Activated CD4-positive, alpha-beta T cell treated with anti-CD3 and anti-CD28 coated beads for 36 hours (primary cell): ENCODE results near the gene ENAH. TPM values are rescaled to one million over a fixed set of nuclear protein-coding genes. Genes with fewer than 3 reads are reported as not detected.
A peak's percentile ranks its signal among the peaks of the same experiment; 100 is the strongest.

Experiments used
- ATAC-seq: fragments of 200-7000 bp; cut with Tn5 transposase; one replicate; pipeline ENCODE4 v1.10.0; 2021; ENCODE audit warnings: mild to moderate bottlenecking, moderate library complexity
- CTCF ChIA-PET: fragments of 350-600 bp; sonication (Branson Sonifier 250); formaldehyde crosslinking; loops from one replicate; lab custom pipeline; 2021; ENCODE audit warnings: antibody characterized with exemption; lab: Charles Lee
- POLR2A ChIA-PET: fragments of 350-600 bp; sonication (Branson Sonifier 250); formaldehyde crosslinking; loops from one replicate; lab custom pipeline; 2021; ENCODE audit warnings: antibody characterized with exemption, inconsistent platforms; lab: Charles Lee
- DNase-seq: peaks from one replicate; pipeline ENCODE4 v3.0.0-alpha.2; 2020
- H3K27ac Mint-ChIP-seq: one replicate; pipeline ENCODE4 v1.8.0; 2021; ENCODE audit warnings: mixed read lengths
- H3K27me3 Mint-ChIP-seq: one replicate; pipeline ENCODE4 v1.8.0; 2021; ENCODE audit warnings: mixed read lengths
- H3K36me3 Mint-ChIP-seq: one replicate; pipeline ENCODE4 v1.8.0; 2021; ENCODE audit warnings: low read depth, mixed read lengths
- H3K4me1 Mint-ChIP-seq: one replicate; pipeline ENCODE4 v1.8.0; 2021; ENCODE audit warnings: mixed read lengths
- H3K4me3 Mint-ChIP-seq: one replicate; pipeline ENCODE4 v1.8.0; 2021; ENCODE audit warnings: mild to moderate bottlenecking, moderate library complexity, mixed read lengths
- H3K9me3 Mint-ChIP-seq: one replicate; pipeline ENCODE4 v1.8.0; 2021; ENCODE audit warnings: low read depth, mixed read lengths
- intact Hi-C, 2 experiments: fragments of 100-400 bp; cut with DNase I in 1 of 2; cut with micrococcal nuclease in 1 of 2; formaldehyde crosslinking; loops; one replicate each; pipeline versions ENCODE4 v1.14.2 to v1.15.1; 2022 to 2024; cut with DNase I, micrococcal nuclease
- total RNA-seq, 2 experiments: library from RNA; stranded (reverse); gene quantifications; one replicate each; pipeline ENCODE4 v1.2.3, GENCODE V29; 2021

ENAH gene
- total RNA-seq, 2 experiments from 2014 or later, result 0.62 to 0.81 TPM

GRCh38 chr1:225460737-225461532 lies 192.0 kb downstream of the ENAH start:
- H3K4me3 Mint-ChIP-seq, result no peak overlapping the region
- CTCF ChIA-PET, result interaction anchor here (0.6 to 2.5 kb wide), 8 partner anchors 13 to 527 kb away, joined by 3 to 14 read pairs (median 4); no protein-coding TSS in a partner anchor
- H3K4me1 Mint-ChIP-seq, result peaks cover 32% of the 10 kb centered on the region
- DNase-seq (peak; percentile 75), ATAC-seq (peak; percentile 95)
- peak overlapping the region; percentile 78 for H3K27ac Mint-ChIP-seq
- no peaks in the 10 kb centered on the region for H3K36me3 Mint-ChIP-seq
- no peaks in the 10 kb centered on the region for H3K27me3 Mint-ChIP-seq
- H3K9me3 Mint-ChIP-seq, result no peaks in the 10 kb centered on the region
- intact Hi-C loops, result no loop called here
- POLR2A ChIA-PET, result interaction anchor here (0.5 to 1.5 kb wide), 5 partner anchors 16 to 413 kb away, joined by 3 to 8 read pairs (median 6); no protein-coding TSS in a partner anchor

- H3K27ac Mint-ChIP-seq, result peak overlapping the region; percentile 78
- DNase-seq (peak; percentile 11), ATAC-seq (peak; percentile 30)
- no peaks in the 10 kb centered on the region for H3K36me3 Mint-ChIP-seq
- ChIA-PET POLR2A (interaction anchor here (0.6 to 1.5 kb wide), 4 partner anchors 16 to 413 kb away, joined by 3 to 8 read pairs (median 6); no protein-coding TSS in a partner anchor), CTCF (interaction anchor here (0.6 to 2.5 kb wide), 7 partner anchors 14 to 527 kb away, joined by 3 to 14 read pairs (median 4); no protein-coding TSS in a partner anchor)
- H3K27me3 Mint-ChIP-seq, result no peaks in the 10 kb centered on the region
- H3K4me1 Mint-ChIP-seq, result peaks cover 29% of the 10 kb centered on the region
- intact Hi-C loops, result no loop called here
- H3K9me3 Mint-ChIP-seq, result no peaks in the 10 kb centered on the region
- H3K4me3 Mint-ChIP-seq, result no peak overlapping the region
Measured at GRCh38 chr1:225460021-225460736, 192.7 kb downstream of the ENAH start.

GRCh38 chr1:225458222-225458631 lies 194.7 kb downstream of the ENAH start:
- CTCF ChIA-PET, result no interaction called here
- ATAC-seq (no peak), DNase-seq (peak; percentile 2)
- no peaks in the 10 kb centered on the region for H3K9me3 Mint-ChIP-seq
- H3K4me1 Mint-ChIP-seq, result peaks cover 48% of the 10 kb centered on the region
- intact Hi-C loops, result no loop called here
- no peak overlapping the region for H3K4me3 Mint-ChIP-seq
- POLR2A ChIA-PET, result no interaction called here
- H3K27me3 Mint-ChIP-seq, result no peaks in the 10 kb centered on the region
- H3K36me3 Mint-ChIP-seq, result no peaks in the 10 kb centered on the region
- no peak overlapping the region for H3K27ac Mint-ChIP-seq

- DNase-seq (peak; percentile 91), ATAC-seq (peak; percentile 98)
- H3K27me3 Mint-ChIP-seq, result no peaks in the 10 kb centered on the region
- no peaks in the 10 kb centered on the region for H3K9me3 Mint-ChIP-seq
- intact Hi-C loops, result loop anchor here (1.0 kb wide), 2 partner anchors 9 to 13 kb away; no protein-coding TSS in a partner anchor
- peak overlapping the region; percentile 79 for H3K27ac Mint-ChIP-seq
- H3K4me3 Mint-ChIP-seq, result peak overlapping the region; percentile 44
- ChIA-PET CTCF (interaction anchor here (0.6 to 2.4 kb wide), 7 partner anchors 9 to 1029 kb away, joined by 3 to 29 read pairs (median 4); no protein-coding TSS in a partner anchor), POLR2A (interaction anchor here (0.6 to 1.3 kb wide), 6 partner anchors 10 to 545 kb away, joined by 4 to 7 read pairs (median 4); partner anchors contain the start of genes SDE2 and SRP9)
- H3K4me1 Mint-ChIP-seq, result peaks cover 42% of the 10 kb centered on the region
- no peaks in the 10 kb centered on the region for H3K36me3 Mint-ChIP-seq
Measured at GRCh38 chr1:225454733-225455132, 198.2 kb downstream of the ENAH start.

GRCh38 chr1:225453797-225454648 lies 198.9 kb downstream of the ENAH start:
- no peaks in the 10 kb centered on the region for H3K9me3 Mint-ChIP-seq
- DNase-seq, result peak; percentile 24
- CTCF ChIA-PET, result interaction anchor here (1.0 to 2.4 kb wide), 5 partner anchors 8 to 25 kb away, joined by 3 to 29 read pairs (median 4); no protein-coding TSS in a partner anchor
- no peaks in the 10 kb centered on the region for H3K27me3 Mint-ChIP-seq
- peak; percentile 7 for ATAC-seq
- H3K4me1 Mint-ChIP-seq, result peaks cover 37% of the 10 kb centered on the region
- H3K36me3 Mint-ChIP-seq, result no peaks in the 10 kb centered on the region
- peak overlapping the region; percentile 79 for H3K27ac Mint-ChIP-seq
- H3K4me3 Mint-ChIP-seq, result no peak overlapping the region
- intact Hi-C loops, result loop anchor here (1.0 kb wide), 2 partner anchors 9 to 13 kb away; no protein-coding TSS in a partner anchor
- POLR2A ChIA-PET, result interaction anchor here (0.6 to 1.3 kb wide), 4 partner anchors 27 to 545 kb away, joined by 4 to 7 read pairs (median 4); partner anchors contain the start of genes SDE2 and SRP9

- no peak overlapping the region for H3K4me3 Mint-ChIP-seq
- no peaks in the 10 kb centered on the region for H3K27me3 Mint-ChIP-seq
- intact Hi-C loops, result no loop called here
- H3K4me1 Mint-ChIP-seq, result peaks cover 35% of the 10 kb centered on the region
- H3K9me3 Mint-ChIP-seq, result no peaks in the 10 kb centered on the region
- DNase-seq (peak; percentile 4), ATAC-seq (no peak)
- ChIA-PET POLR2A (no interaction called here), CTCF (no interaction called here)
- H3K27ac Mint-ChIP-seq, result no peak overlapping the region
- H3K36me3 Mint-ChIP-seq, result no peaks in the 10 kb centered on the region
Measured at GRCh38 chr1:225451840-225452515, 200.9 kb downstream of the ENAH start.

- Mint-ChIP-seq H3K4me3 (no peak overlapping the region), H3K27me3 (no peaks in the 10 kb centered on the region), H3K4me1 (peaks cover 42% of the 10 kb centered on the region), H3K9me3 (no peaks in the 10 kb centered on the region), H3K27ac (no peak overlapping the region), H3K36me3 (no peaks in the 10 kb centered on the region)
- peak; percentile 11 for DNase-seq
- ATAC-seq, result no peak
- ChIA-PET POLR2A (no interaction called here), CTCF (interaction anchor here (0.7 kb wide), 1 partner anchor 512 kb away, joined by 3 read pairs; no protein-coding TSS in a partner anchor)
- intact Hi-C loops, result no loop called here
Measured at GRCh38 chr1:225451340-225451739, 201.6 kb downstream of the ENAH start.

GRCh38 chr1:225450491-225451191 lies 202.3 kb downstream of the ENAH start:
- no peak overlapping the region for H3K4me3 Mint-ChIP-seq
- no peak overlapping the region for H3K27ac Mint-ChIP-seq
- no peaks in the 10 kb centered on the region for H3K27me3 Mint-ChIP-seq
- peaks cover 49% of the 10 kb centered on the region for H3K4me1 Mint-ChIP-seq
- peak; percentile 57 for DNase-seq
- H3K9me3 Mint-ChIP-seq, result no peaks in the 10 kb centered on the region
- POLR2A ChIA-PET, result no interaction called here
- ATAC-seq, result peak; percentile 20
- intact Hi-C loops, result no loop called here
- CTCF ChIA-PET, result interaction anchor here (0.6 to 0.7 kb wide), 2 partner anchors 512 to 543 kb away, joined by 3 read pairs; no protein-coding TSS in a partner anchor
- no peaks in the 10 kb centered on the region for H3K36me3 Mint-ChIP-seq

GRCh38 chr1:225449774-225450173 lies 203.1 kb downstream of the ENAH start:
- no peak overlapping the region for H3K27ac Mint-ChIP-seq
- intact Hi-C loops, result loop anchor here in 1 of 2 experiments (5.0 to 10.0 kb wide), 2 partner anchors 952 to 1265 kb away; partner anchors contain the start of gene DEGS1
- ATAC-seq, result no peak
- no peaks in the 10 kb centered on the region for H3K9me3 Mint-ChIP-seq
- ChIA-PET CTCF (no interaction called here), POLR2A (no interaction called here)
- peak; percentile 1 for DNase-seq
- H3K4me3 Mint-ChIP-seq, result no peak overlapping the region
- no peaks in the 10 kb centered on the region for H3K36me3 Mint-ChIP-seq
- no peaks in the 10 kb centered on the region for H3K27me3 Mint-ChIP-seq
- H3K4me1 Mint-ChIP-seq, result peaks cover 53% of the 10 kb centered on the region
